Limb (tissue), 2 donors: ENCODE data around the gene EPHB1.
"Not testable (repeated sequence)": the region's sequence is repeated elsewhere in the genome, so short reads cannot be mapped to it uniquely, and the experiment has no call there.

Source experiments
- DNase-seq, 2 donors: peaks; one replicate each; pipeline ENCODE4 v3.0.0-alpha.2; 2016; ENCODE audit errors: extremely low spot score in 2 of 2

Gene EPHB1

GRCh38 chr3:135081856-135082434, 286.9 kb downstream of the EPHB1 start:
- DNase-seq, result no peak

GRCh38 chr3:135082706-135083105, 287.6 kb downstream of the EPHB1 start:
- no peak for DNase-seq

GRCh38 chr3:135083179-135083578, 288.1 kb downstream of the EPHB1 start:
- no peak for DNase-seq

GRCh38 chr3:135083756-135084155, 288.7 kb downstream of the EPHB1 start:
- no peak for DNase-seq

GRCh38 chr3:135084405-135084804, 289.3 kb downstream of the EPHB1 start:
- no peak for DNase-seq

GRCh38 chr3:135084976-135085375, 289.9 kb downstream of the EPHB1 start:
- no peak for DNase-seq

GRCh38 chr3:135085652-135086436, 290.8 kb downstream of the EPHB1 start:
- no peak for DNase-seq

GRCh38 chr3:135087782-135088181, 292.7 kb downstream of the EPHB1 start:
- DNase-seq, result no peak

GRCh38 chr3:135089451-135089850, 294.4 kb downstream of the EPHB1 start:
- DNase-seq, result no peak

GRCh38 chr3:135090020-135090717, 295.1 kb downstream of the EPHB1 start:
- DNase-seq, result no peak

GRCh38 chr3:135091946-135092345, 296.9 kb downstream of the EPHB1 start:
- no peak for DNase-seq

- no peak for DNase-seq
These were observed 298.1 kb downstream of the EPHB1 start for GRCh38 chr3:135093121-135093520.

- no peak for DNase-seq
These were observed 302.4 kb downstream of the EPHB1 start for GRCh38 chr3:135097276-135097946.

- no peak for DNase-seq
These were observed 304.8 kb downstream of the EPHB1 start for GRCh38 chr3:135099734-135100355.

- no peak for DNase-seq
These were observed 305.3 kb downstream of the EPHB1 start for GRCh38 chr3:135100366-135100765.

- DNase-seq, result no peak
These were observed 308.9 kb downstream of the EPHB1 start for GRCh38 chr3:135103917-135104316.

- peak; percentile 15 to 45 for DNase-seq
These were observed 311.4 kb downstream of the EPHB1 start for GRCh38 chr3:135106445-135106844.

- no peak for DNase-seq
These were observed 312.0 kb downstream of the EPHB1 start for GRCh38 chr3:135107043-135107442.

- no peak for DNase-seq
These were observed 314.6 kb downstream of the EPHB1 start for GRCh38 chr3:135109681-135110080.

- not testable (repeated sequence) for DNase-seq
These were observed 319.5 kb downstream of the EPHB1 start for GRCh38 chr3:135114551-135114950.

GRCh38 chr3:135117977-135118376, 322.9 kb downstream of the EPHB1 start:
- no peak for DNase-seq

GRCh38 chr3:135118792-135119191, 323.7 kb downstream of the EPHB1 start:
- DNase-seq, result no peak
